Right hindlimb (tissue), 1 donor: ENCODE results near the gene BTBD1.
"Not testable (repeated sequence)": the region's sequence is repeated elsewhere in the genome, so short reads cannot be mapped to it uniquely, and the experiment has no call there.

ENCODE experiments used
- DNase-seq: peaks from one replicate; pipeline ENCODE4 v3.0.0-alpha.2; 2018

BTBD1 gene

DNA sequence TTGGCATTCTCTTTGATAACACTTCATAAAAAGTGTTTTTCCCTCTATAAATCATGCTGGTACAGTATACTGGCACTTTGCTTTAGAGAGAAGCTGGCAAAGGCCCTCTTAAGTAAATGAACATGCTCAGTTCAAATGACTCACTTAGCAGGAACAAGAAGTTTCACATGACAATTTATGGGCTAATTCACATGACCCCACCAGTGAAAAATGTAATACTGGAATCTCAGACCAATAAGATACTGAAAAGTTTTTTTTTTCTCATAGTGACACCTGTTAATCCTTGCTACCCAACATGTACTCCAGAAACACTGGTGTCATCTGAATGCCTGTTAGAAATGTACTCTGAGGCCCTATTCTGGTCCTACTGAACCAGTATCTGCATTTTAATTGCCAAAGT, 13.9 kb downstream of the BTBD1 start:
- DNase-seq: no peak

DNA sequence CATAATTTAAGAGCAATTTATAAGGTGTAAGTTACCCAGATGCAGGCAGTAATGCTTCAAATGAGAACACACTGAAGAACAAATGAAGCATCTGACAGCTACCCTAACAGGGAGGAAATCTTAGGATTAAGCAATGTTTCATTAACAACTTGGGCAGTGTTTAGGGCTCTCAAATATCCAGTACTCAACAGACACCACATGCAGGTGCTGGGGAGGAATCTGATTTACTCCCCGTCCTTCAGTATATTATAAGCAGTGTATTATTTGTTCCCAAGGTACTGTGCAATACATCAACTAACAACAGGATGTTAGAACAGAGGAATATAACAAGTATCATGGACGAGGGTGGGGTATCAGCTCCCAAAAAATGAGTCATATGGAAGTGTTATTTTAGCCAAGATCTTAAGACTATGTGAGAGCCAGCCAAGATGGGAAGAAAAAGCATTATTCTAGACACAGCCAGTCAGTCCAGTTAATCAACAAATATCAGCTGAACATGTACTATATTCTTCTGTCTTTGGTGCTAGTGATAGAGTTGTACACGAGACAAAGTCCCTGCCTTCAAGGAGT, 20.4 kb downstream of the BTBD1 start:
- DNase-seq: no peak

DNA sequence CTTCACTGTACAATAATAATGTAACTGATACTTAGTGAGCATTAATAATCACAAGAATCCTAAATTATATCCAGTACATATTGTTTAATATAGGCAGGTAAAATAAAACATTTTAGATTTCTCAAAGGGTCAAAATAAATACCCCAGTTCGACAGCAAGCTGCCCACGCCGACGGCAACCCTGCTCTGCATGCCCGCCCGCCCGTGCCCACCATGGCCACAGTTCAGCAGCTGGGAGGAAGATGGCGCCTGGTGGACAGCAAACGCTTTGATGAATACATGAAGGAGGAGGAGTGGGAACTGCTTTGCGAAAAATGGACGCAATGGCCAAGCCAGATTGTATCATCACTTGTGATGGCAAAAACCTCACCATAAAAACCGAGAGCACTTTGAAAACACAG, 22.9 kb downstream of the BTBD1 start:
- DNase-seq: no peak

DNA sequence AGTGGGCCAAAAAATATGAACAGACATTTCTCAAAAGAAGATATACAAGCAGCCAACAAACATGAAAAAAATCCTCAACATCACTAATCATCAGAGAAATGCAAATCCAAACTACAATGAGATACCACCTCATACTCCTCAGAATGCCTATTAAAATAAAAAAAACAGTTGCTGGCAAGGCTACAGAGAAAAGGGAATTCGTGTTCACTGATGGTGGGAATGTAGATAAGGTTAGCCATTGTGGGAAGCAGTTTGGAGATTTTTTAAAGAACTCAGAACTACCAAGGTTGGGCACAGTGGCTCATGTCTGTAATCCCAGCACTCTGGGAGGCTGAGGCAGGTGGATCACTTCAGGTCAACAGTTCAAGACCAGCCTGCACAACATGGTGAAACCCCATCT, 27.8 kb downstream of the BTBD1 start:
- no peak for DNase-seq

DNA sequence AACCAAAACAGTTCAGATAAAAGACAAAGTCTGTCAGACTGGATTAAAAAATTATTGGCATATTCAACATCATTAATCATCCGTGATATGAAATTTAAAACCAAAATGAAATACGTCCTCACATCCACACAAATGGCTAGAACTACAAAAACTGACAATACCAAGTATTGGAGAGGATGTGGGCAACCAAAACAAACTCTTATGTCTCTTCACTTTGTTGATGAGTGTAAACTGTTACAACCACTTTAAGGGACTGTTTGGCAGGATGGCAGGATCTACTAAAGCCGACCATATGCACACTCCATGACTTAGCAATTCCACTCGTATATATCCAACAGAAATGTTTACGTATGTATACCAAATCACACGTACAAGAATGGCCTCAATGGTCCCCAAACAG, 30.8 kb downstream of the BTBD1 start:
- no peak for DNase-seq

DNA sequence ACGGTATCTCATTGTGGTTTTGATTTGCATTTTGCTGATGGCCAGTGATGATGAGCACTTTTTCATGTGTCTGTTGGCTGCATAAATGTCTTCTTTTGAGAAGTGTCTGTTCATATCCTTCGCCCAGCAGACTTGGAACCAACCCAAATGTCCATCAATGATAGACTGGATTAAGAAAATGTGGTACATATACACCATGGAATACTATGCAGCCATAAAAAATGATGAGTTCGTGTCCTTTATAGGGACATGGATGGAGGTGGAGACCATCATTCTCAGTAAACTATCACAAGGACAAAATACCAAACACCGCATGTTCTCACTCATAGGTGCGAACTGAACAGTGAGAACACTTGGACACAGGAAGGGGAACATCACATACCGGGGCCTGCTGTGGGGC, 35.8 kb downstream of the BTBD1 start:
- DNase-seq: not testable (repeated sequence)

DNA sequence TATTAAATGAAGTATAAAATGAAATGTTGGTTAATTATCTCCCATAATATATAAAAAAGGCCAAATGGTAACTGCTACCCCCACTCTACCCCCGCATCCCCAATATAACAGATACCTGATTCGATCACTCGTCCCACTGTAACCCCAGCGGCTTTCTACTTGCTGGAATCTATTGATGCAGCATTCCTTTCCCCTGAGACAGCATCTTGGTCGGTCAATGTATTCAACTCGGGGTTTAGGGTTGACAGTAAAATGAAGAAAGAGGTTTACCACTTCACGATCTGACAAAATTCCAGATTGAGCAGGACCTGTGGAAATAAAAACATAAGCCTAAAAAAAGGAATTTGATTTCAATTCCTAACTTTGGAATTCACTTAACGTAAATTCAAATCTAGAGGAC, 37.0 kb downstream of the BTBD1 start:
- DNase-seq: no peak

DNA sequence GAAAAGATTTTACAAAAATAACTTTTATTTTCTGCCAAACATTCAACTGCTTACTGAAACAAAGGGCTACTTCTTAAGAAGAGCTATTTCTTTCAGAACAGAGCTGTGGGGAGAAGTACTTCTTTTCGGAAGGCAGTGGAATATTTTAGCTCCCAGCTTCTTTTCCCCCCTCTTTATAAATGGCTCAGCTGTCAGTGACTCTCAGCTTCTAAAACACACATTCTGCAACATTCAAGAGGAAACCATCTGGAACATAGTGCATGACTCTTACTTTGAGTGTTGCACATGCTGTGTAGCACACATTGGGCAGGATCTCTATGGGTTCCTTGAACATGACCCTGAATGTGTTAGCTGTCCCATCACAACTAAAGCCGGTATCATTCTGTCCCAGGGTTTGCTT, 48.6 kb downstream of the BTBD1 start:
- no peak for DNase-seq

DNA sequence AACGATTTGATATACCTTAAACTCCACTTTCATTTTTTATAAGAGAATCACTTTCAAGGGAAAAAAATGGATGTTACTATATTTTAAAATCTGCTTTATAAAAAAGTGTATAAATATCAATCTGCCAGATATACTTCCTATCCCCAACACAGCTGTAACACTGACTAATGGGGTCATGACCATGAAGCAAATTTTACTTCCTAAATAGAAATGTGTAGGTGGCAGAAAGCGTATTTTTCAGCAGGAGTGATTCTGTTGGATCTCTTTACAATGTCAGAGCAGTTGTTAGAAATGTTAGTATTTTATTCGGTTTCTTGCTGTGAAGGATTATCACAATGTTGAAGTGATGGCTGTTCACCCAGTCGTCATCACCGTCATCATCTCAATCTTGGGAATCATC, 50.1 kb downstream of the BTBD1 start:
- DNase-seq: no peak

DNA sequence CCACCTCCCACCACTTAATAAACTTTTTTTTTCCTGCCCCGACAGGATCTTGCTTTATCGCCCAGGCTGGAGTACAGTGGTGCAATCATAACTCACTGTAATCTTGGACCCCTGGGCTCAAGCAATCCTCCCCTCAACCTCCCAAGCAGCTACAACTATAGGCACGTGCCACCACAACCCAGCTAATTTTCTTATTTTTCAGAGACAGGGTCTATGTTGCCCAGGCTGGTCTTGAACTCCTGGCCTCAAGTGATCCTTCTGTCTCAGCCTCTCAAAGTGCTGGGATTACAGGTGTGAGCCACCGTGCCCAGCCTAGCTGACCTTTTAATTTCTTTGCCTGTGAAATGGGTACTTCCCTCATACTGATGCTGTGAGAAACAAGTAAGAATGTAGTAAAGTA, 51.7 kb downstream of the BTBD1 start:
- DNase-seq: no peak

DNA sequence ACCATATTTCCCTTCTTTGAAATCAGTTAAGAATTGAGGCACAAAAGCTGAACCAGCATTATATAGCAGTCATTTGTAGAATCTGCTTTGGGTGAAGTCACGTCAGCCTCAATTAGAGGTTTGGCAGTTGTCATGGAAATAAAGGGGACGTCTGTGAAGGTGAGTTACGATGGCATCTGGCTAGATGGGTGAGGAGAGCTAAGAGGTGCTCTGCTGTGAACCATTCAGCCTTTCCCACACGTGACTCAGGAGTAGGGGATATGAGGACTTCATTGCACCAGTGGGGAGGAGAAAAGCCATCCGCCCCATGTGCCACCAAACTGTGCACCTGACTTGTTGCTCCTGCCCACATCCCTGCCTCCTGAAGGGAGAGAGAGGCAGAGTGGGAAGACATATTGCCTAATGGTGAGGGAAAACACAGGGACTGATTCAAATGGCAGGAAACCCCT, 52.8 kb downstream of the BTBD1 start:
- DNase-seq: no peak

DNA sequence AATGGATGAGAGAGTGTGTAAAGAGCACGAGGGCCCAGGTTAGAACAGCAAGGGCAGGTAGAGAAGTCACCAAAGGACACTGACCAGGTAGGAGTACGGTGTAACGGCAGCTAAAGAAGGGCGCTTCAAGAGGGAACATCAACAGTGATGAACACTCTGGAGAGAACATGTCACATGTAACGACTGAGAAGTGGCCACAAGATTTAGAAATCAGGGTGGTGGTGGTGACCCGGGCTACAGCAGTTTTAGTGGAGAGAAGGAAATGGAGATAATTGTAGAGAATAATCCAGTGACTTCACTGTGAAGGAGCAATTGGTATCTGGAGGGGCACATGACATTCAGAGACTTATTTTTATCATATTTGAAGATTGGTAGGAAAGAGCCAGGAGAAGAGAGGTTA, 54.4 kb downstream of the BTBD1 start:
- DNase-seq: no peak

DNA sequence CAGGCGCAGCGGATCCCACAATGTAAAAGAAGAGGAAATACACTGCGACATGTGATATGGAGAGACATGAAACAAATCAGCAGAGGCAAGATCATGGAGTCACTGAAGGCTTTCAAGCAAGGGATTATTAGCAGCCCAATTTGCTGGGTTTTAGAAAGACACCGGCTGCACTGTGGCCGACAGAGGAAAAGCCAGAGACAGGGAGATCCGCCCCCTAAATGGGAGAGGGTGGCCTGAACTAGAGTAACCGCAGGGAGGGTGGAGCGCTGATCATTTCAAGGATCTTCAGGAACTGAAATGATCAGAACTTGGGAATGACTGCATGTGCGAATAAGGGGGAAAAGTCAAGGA, 55.0 kb downstream of the BTBD1 start:
- DNase-seq: peak; percentile 26

DNA sequence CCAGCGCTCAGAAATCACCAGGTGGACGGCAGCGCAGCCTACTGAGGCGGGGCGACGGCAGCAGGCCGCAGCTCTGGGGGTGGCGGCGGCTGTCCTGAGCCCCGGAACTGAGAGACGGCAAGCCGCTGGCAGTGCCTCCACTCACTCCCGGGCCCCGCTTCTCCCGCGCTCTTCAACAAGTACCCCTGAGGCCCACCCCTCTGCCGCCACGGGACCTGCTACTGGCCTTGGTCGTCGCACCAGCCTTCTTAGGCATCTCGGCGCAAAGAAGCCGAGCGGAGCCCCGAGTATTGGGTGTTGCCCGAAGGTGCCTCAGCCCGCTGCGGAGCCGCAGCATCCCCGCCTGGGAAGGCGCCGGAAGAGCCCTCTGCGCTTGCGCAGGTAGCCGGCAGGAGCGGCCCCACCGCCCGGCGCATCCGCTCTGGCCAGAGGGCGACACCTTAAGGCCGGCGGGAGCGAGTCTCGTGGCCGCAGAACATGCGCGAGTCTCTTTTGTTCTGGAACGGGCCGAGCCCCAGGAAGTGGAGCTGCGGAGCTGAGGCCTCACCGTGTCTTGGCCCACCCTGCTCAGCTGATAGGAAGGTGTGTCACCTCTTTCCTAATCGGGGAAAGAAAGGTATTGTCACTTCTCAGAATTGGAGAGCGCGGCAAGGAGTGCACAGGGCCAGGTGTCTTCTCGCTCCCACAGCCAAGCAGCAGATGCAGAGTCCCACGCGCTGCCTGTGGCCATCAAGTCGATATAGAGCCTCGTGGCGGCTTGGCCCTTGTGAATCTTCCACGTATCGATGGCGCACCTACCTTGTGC, 55.6 kb downstream of the BTBD1 start, which contains the start of gene C15orf40:
Gene C15orf40 (minus strand): TSS at position 369 of the 805 bp plus-strand sequence. CDS start 32 bp downstream, at position 337.
- peak; percentile 93 for DNase-seq

DNA sequence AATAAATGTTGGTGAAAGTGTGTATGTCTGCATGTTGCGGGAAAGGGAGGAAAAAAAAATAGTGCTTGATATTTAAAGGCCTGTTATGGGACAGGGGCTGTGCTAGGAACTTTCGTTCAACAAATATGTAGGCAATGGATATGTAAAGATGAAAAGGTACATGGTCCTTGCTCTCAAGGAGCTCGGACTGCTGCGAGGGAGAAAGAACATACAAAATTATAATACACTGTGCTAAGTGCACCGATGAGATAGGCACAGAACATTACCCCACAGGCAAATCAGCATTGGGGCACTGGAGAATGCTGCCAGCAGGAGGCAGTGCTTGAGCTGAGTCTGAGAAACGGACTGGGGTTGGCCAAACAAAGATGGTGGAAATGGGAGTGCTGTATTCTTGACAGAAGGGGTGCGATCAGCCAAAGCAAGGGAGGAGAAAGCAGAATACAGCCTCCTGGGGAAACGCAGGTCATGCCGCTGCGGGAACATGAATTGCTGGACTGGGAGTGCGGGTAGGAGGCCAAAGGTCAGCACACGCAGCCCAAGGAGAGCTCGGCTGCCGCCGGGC, 56.3 kb downstream of the BTBD1 start:
- peak; percentile 70 for DNase-seq

DNA sequence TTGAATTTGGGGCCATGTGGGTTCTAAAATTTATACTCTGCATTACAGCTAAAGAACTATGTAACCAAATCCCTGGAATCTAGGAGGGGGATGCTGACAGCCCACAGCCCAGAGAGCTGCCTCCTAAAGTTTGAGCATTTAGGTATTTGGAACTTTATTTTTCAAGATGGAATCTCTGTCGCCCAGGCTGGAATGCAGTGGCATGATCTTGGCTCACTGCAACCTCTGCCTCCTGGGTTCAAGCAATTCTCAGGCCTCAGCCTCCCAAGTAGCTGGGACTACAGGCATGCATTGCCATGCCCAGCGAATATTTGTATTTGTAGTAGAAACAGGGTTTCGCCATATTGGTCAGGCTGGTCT, 66.4 kb downstream of the BTBD1 start:
- DNase-seq: not testable (repeated sequence)

DNA sequence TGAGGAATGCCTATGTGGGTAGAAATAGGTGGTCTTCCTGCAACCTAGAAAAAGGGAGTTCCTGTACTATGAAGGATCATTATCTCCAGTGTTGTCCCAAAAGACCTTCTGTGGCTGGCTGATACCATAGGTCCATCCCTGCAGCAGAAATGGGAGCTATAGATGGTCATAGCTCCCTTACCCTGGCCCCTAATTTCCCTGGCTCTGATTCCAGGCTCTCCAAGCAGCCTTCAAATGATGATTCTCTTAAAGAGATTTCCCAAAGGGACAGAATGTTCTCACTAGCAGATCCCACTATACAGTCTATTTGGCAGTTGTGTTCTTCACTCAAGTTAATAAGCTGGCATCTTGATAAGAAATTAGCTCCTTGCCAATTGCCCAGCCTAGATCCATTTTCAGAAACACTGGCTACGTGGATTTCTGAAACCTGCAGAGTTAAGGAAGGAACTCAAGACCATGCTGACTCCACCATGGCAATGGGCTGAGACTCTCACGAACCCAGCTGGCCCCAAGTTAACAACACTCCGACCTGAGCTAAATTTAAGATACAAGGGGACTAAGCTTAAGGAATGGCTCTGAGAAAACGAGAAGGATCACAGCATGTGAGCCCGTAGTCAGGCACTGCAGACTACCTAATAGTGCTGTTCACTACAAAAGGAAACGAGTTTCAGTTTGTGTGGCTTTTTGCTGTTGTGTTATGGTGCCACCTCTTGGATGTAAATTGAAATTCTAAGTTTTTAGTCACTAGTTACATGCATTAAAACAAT, 67.0 kb downstream of the BTBD1 start:
- DNase-seq: no peak

DNA sequence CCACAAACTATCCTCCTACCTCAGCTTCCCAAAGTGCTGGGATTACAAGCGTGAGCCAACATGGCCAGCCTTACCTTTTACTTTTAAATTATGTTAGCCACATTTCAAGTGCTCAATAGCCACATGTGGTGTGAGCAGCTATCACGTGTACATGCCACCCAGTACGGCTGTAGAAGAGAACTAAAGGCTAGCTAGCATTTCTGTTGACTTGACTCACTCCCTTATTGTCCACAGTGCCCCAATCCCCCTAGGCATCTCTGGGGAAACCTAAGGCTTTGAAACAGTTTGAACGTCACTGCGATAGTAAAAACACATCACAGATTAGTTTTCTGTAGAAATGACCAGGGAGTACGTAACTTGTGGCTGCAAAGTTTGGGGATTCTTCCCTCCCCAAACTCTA, 67.6 kb downstream of the BTBD1 start:
- DNase-seq: no peak

DNA sequence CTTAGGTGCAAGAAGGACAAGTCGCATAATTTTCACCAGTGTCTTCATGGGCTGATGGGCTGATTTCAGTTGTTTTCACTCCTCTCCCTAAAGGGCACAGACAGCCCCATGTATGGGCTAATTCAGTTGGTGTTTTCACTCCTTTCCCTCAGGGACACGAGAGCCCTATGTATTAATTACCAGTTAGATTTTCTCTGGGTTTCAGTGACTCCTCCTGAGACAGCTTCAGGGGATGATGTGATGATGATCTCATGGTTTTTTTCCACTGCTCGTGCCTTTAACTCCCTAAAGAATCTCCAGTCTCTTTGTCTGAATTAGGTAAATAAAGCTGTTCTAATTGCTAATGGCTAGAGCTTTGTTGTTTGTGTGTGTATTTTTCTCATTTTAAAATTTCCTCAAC, 71.1 kb downstream of the BTBD1 start:
- DNase-seq: no peak

DNA sequence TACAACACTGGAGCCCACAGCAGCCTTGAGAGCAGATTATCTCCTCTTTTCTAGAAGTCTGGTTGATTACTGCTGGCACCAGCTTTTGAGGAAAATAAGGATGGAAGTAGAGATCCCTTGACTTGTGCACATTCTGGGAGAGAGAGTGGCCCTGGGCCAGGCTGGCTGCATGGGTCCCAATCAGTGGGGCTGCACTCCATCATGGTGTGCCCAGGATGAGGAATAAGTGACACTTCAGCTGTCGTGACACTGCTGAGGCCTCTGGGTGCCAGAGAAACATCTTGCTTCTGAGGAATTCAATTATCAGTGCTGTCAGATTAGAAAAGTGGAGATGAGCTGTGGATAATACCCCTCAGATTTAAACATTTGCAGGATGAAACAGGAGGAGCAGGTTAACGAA, 72.0 kb downstream of the BTBD1 start:
- DNase-seq: no peak

DNA sequence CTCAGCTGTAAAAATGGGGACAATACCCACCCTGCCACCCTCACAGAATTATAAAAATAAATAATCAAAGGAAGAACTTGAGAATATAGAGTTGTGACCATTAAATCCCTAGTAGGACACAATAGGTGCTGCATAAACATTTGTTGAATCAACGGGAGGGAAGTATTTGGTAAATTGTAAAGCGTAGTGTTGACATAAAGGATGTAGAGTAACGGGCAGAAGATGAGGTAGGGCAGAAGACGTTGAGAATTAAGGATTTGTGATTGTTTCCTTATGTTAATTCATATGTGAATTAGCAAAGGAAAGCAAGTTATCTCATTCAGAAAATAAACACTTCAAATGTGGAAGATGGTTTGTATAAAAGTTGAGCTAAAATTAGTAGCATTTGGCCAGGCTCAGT, 73.9 kb downstream of the BTBD1 start:
- no peak for DNase-seq

DNA sequence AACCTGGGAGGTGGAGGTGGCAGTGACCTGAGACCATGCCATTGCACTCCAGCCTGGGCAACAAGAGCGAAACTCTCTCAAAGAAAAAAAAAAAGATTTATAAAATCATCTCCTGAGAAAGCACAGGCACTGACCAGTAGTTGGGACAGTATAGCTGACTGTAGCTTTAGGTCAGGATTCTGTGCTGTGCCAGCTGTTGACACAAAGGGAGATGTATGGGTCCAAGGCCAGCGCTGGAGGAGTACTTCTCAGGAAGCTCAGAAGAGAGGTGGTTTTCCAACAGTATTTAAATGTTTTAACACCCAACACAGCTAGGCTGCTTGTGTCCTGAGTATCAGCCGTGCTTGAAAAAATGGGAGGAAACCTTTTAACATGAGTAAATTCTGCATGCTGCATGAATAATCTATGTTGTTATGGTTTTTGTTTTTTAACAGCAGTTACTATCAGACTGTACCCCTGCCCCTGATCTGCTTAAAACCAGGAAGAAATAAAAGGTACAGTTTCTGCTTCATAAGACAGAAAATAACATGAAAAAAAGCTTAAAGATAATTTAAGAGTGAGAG, 74.5 kb downstream of the BTBD1 start:
- DNase-seq: no peak

DNA sequence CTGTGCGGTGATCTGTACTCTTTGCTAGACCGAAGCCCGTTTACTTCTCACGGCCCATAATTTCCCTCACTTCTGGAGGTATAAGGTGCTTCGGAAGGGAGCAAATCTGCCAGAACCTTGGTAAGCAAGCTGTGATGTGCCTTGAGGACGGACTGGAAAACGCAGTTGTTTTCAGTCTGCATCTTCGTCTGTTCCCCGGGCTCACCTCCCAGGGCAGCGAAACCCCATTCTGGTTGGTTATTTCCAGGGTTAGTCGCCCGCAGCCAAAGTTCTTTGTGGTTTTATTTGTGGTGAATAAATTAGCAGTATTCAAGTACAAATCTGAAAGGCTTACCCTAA, 80.6 kb downstream of the BTBD1 start:
- DNase-seq: no peak
